GM19467 (cell line): ENCODE data around the gene LSM7.
A peak's percentile ranks its signal among the peaks of the same experiment; 100 is the strongest.

ENCODE experiments used
- ATAC-seq: cut with Tn5 transposase; IDR thresholded peaks from one replicate; pipeline ENCODE4 v1.9.1; 2021; ENCODE audit warnings: mild to moderate bottlenecking, moderate library complexity; ENCODE audit not compliant: unreplicated experiment

The LSM7 gene

DNA sequence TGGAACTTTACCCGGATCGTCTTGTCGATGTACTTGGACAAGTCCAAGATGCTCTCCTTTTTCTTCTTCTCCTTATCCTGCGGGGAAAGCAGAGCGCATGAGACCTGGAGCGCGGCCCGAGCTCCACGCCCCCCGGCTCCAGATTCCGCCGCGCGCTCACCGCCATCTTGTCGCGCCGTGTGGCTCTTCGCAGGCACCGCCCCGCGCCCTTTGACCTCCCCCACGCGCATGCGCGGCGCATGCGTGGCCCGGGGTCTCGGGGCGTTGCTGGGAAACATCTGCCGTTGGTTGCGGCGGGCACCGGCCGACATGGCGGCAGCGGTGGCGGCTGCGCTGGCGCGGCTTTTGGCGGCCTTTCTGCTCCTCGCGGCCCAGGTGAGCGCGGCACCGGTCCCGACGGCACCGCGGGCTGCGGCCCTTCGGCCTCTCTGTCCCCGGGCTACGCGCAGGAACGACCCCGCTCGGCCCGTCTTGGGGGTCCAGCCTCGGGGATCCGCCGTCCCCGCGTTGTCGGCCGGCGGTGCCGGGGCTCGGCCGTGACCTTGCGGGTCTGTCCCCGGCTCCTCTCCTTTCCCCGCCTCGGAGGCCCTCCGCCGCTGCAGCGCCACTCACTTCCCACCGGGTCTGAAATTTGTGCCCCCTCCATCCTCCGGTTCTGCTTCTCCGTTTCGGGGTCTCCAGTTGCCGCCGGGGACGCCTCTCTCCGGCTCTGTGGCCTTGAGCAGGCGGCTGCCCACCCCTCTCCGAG is at the start of gene LSM7, which contains the start of gene SPPL2B:
LSM7 (minus strand) TSS at position 186 of the 748 bp plus-strand sequence; CDS start at position 166, 20 bp downstream.
SPPL2B (plus strand) TSS at position 284 of the 748 bp plus-strand sequence; CDS start at position 310, 26 bp downstream.
- peak; percentile 55 for ATAC-seq

DNA sequence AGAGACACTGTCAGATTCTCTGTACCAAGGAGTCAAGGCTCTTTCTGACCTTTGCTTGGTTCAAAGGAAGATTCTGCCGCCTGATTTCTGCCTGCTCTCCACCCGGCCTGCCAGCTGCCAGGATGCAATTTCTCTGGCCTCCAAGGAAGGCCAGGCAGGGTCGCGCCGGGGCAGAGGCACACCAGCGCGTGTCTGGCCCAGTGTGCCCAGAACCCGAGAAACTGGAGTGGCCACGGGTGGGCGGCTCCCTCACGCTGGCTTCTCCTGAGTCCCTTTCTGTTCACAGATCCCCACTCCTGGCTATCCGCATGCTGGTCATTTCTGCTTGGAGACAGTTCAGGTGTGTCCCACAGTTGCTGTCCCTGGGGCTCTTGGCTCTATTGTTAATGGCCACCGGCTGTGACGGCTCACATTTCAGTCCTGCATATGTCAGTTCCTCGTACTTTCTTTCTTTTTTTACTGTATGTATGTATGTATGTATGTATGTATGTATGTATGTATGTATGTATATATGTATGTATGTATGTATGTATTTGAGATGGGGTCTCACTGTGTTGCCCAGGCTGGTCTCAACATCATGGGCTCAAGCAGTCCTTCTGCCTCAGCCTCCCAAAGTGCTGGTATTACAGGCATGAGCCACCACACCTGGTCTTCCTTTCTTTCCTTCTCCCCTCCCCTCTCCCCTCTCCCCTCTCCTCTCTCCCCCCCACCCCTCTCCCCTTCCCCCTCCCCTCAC is 48.6 kb upstream of the LSM7 start:
- no peak for ATAC-seq

DNA sequence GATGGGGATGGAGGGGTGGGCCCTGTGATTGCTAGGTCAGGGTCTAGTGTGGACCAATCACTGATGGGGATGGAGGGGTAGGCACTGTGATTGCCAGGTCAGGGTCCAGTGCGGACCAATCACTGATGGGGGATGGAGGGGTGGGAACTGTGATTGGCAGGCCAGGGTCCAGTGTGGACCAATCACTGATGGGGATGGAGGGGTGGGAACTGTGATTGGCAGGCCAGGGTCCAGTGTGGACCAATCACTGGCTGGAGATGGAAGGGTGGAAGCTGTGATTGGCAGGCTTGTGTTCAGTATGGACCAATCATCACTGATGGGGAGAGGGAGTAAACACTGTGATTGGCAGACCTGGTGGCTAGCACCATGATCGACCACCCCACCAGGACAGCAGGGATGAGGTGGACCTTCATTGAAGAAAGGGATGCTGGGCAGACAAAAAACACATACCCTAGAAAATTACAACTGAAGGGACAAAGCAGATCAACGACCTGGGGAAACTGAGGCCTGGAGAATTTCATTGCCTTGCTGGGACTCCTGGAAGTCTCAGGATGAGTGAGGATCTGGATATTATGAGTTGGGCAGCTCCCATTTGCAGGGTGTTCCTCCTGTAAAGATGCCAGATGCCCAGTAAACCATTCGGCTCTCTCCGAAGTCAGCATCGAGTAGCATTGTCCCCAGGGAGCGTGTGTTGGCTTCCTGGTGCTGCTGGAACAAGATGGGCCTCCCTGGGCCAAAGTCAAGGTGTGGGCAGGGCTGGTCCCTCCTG is 47.2 kb upstream of the LSM7 start:
- no peak for ATAC-seq

DNA sequence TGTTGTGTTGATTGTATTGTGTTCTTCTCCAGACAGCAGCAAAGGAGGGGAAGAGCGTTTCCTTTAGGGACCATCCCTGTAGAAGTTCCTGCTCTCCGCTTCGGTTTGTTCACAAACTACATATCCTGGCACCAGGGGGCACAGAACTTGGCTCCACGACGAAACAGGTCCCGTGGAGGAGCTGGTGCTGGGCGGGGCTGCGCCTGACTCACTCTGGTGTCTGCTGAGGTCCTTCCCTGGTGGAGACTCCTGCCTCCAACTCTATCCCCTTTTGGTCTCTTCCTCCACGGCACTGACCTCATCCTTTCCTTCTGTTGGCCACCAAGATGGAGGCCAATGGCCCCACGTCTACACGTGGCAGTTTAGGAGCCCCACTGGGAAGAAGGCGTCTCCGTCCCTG is 46.4 kb upstream of the LSM7 start:
- no peak for ATAC-seq

DNA sequence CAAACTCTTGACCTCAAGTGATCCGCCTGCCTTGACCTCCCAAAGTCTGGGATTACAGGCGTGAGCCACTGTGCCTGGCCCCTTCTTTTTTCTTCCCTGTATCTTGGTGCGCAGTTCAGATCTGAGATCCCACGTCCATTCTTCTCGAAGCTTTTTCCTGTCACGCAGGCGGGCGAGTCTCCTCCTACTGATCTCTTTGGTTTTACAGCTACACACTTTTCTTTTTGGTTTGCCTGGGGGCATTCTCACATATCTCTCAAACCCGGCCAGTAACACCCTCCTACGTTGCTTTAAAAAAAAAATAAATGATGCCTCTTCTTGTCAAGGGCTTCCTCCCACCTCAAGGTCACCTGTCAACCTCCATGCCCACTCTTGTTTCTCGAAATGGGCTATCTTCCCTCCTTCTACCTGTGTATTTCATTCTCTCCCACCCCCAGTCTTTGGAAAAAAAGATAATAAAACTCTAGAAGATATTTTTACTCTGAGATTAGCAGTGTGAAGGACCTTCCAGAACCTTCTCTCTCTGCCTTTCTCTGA is 43.8 kb upstream of the LSM7 start:
- no peak for ATAC-seq

DNA sequence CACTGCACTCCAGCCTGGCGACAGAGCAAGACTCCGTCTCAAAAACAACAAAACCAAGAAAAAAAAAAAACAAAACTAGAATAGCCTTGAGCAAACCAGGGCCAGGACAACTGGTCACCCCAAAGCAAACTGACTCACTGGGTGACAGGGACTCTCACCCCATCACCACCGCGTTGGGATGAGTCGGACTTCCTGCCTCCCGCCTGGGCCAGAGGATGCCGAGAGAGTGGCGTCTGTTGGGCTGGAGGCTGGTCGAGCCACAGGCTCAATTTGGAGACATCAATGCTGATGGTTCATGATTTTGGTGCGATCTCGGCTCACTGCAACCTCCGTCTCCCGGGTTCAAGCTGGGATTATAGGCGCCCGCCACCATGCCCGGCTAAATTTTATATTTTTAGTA is 43.3 kb upstream of the LSM7 start:
- no peak for ATAC-seq

DNA sequence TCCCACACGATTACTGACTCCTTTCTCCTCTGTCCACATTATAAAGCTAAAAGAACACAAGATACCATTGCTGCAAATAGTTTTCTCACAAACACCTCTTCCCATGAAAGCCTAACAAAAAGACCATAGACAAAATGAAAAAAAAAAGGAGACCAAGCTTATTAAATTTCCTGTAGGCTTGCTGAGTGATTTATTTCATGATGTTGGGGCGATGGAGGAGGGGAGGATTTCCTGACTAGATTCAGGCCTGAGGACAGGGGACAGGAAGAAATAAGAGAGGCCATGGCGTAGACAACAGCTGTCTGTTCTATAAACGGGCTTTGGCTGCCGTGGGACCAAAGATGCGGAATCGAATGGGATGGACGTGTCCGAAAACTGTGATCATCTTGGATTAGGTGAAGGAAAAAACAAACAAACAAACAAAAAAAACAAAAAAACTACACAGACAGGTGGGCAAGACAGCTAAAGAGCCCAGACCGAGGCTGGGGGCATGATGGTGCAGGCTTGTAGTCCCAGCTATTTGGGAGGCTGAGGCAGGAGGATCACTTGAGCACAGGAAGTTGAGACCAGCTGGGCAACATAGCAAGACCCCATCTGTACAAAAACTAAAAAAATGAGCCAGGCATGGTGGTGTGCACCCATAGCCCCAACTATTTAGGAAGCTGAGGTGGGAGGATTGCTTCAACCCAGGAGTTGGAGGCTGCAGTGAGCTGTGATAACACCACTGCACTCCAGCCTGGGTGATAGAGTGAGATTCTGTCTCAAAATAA is 37.0 kb upstream of the LSM7 start:
- ATAC-seq = no peak

DNA sequence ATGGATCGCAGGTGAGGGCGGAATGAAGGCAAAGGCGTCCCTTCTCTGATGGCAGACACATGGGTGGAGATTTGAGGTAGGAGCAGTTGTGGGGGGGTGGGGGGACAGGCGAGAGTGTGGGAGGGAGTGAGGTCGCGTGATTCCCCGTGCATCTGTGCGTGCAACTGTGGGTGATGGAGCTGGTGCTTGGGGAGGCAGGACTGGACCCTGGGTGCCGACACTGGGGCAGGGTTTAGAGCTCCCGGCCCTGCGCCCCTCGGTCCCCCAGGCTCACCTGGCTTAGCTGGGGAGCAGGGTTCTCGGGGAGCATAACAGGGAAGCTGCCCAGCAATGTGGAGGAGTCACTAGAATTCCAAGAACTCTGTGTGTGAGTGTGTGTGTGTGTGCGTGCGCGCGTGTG is 35.0 kb upstream of the LSM7 start:
- ATAC-seq = no peak

DNA sequence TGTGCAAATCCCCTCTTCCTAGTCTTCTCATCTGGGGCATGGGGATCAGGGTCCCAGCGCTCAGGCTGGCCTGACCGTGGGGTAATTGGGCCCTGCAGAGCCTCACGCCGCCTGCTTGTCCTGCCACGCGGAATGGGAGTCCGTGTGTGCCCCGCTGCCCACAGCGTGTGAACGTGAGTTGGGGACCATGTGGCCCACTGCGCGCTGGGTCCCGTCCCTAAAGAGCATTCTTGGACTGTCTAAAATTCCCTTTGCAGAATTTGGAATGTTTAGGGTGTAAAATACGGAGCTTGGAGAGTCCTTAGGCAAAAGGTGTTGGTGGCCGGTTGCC is 34.5 kb upstream of the LSM7 start:
- ATAC-seq = no peak

DNA sequence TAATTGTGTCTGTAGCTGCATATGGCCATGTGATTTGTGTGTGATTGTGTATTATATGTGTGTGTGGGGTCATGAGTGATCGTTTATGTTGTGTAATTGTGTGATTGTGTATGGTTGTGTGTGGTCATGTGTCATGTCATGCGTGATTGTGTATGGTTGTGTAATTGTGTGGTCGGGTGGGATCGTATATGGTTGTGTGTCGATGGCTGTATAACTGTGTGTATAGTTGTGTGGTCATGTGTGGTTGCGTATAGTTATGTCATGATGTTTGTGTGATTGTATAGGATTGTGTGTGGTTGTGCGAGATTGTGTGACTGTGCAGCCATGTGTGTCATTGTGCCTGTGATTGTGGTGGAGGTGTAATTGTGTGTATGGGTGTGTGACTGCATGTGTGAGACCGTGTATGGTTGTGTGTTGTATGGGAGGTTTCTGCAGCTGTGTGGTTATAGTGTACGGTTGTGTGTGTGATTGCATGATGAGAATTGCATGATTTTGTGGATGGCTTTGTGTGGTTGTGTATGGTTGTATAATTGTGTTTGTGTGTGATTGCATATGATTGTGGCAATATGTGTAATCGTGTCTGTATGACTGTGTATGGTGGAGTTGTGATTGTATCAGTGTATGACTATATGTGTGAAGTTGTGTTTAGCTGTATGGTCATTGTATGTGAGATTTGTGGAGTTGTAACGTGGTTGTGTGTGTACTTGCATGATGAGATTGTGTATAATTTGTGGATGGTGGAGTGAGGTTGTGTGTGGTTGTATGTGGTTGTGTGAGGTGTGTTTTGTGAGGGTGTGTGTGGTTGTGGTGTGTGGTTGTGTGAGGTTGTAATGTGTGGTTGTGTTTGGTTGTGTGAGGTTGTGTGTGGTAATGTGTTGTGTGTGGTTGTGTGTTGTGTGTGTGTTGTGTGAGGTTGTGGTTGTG is 33.9 kb upstream of the LSM7 start:
- no peak for ATAC-seq

DNA sequence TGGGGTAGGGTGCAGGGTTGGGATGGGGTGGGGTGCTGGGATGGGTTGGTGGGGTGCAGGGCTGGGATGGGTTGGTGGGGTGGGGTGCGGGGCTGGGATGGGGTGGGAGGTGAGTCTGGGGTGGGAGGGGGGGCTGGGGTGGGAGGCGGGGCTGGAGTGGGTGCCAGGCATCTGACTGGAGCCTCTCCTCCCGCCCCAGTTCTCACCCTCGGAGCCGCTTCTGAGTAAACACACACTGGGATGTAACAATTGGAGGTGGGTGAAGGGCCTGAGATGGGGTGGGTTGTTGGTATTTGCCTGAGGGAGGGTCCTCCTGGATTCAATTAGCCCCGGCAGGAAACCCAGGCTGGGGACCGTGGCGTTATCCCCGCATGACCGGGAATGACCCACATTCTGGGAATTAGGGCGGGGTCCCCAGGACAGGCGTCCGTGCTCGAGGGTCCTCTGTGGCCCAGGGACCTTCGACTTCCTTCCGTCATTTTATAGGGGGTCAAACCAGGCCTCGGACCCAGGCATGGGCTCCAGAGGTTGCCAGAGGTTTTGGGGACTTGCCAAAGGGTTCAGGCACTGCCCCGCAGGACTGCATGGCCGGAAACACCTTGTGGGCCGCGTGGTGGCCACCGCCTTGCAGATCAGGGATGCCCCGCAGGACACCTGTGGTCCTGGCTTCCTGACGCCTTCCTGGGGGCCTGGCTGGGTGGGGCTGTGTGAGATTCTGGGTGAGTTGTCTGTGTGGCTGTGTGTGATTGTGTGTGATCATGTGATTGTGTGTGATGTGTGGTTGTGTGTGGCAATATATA is 33.1 kb upstream of the LSM7 start:
- ATAC-seq = no peak

DNA sequence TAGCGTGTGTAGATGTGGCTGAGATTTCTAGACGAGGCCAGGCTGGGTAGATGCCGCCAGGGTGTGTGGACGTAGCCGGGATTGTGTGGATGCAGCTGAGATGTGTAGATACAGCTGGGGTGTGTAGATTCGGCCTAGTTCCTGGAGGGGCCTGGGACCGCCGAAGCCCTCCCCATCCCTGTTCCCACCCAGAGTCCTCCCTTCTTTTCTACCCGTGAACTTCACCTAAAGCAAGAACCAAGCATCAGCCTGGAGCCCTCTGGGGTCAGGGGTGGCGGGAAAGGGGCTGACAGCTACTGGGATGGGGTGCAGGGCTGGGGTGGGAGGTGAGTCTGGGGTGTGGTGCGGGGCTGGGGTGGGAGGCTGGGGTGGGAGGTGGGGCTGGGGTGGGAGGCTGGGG is 32.4 kb upstream of the LSM7 start:
- no peak for ATAC-seq

DNA sequence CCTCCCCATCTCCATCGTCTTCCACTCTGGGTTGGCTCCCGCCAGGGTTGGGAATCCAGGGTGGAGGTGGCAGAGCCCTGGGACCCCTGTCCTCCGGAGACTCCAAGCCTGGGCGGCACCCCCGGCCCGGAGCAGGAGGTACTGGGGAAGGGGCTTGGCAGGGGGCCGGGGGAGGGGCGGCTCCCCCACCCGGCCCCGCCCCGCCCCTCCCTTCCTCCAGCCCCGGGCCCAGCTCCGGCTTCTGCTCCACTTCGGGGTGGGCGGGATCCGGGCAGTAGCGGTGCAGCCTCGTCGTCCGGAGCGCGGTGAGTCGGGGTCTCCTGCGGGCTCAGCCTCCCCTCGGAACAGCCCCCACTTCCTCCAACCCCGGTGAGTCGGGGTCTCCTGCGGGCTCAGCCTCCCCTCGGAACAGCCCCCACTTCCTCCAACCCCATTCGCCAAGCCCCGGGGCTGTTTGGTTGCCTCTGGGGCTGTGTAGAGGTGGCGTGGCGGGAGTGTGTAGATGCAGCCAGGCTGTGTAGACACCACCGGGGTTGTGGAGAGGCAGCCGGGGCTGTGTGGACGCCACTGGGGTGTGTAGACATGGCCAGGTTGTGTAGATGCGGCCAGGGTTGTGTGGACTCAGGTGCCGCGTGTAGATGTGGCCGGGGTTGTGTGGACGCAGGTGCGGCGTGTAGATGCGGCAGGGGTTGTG is 31.8 kb upstream of the LSM7 start, which contains the start of gene TMPRSS9:
TMPRSS9 (plus strand) TSS at position 274 of the 694 bp plus-strand sequence. CDS start 29,521 bp downstream, outside the sequence.
- no peak for ATAC-seq

DNA sequence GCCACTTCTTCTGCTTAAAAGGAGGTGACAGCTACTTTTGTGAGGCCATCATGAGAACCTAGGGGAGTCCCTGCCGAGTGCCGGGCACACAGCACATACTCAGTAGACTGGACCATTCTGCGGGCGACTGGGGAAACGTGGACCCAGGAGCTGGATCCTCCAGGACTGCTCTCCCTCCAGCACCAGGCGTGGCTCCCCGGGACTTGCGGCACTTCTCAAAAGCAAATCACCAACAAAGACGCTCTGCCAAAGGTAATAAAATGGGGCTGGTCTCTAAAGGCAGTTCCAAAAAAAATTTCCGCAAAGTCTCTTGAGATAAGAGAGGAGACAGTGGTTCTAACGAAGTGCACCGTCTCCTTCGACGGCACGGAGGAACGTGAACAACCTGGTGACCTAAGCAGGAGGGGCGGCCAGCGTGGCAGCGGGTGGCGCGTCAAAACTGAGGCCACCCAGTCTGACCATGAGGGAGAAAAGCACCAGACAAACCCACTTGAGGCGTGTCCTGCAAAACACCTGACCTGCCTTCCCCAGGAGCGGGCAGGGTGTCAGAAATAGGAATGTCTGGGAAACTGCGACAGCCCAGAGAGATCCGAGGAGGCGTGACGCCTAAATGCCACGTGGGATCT is 30.3 kb upstream of the LSM7 start:
- no peak for ATAC-seq

DNA sequence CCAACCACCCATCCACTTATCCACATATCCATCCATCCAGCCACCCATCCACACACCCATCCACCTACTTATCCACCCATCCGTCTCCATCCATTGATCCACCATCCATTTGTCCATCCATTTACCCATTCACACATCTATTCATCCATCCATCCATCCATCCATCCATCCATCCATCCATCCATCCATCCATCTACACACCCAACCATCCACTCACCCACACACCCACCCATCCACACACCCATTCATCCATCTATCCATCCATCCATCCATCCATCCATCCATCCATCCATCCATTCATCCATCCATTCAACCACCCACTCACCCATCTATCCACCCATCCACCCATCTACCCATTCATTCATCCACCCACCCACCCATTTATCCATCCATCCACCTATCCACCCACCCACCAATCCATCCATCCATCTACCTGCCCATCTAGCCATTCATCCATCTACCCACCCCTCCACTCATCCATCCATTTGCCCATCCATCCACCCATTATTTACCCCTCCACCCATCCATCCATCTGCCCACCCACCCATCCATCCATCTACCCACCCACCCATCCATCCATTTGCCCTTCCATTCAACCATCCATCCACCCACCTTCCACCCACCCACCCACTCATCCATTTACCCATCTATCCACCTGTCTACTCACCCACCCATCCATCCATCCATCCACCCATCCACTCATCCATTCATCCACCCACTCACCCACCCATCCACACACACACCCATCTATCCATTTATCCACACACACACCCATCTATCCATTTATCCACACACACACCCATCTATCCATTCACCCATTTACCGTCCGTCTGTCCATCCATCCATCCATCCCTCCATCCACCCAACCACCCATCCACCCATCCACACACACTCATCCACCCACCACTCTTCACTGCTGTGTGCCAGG is 29.2 kb upstream of the LSM7 start:
- no peak for ATAC-seq

DNA sequence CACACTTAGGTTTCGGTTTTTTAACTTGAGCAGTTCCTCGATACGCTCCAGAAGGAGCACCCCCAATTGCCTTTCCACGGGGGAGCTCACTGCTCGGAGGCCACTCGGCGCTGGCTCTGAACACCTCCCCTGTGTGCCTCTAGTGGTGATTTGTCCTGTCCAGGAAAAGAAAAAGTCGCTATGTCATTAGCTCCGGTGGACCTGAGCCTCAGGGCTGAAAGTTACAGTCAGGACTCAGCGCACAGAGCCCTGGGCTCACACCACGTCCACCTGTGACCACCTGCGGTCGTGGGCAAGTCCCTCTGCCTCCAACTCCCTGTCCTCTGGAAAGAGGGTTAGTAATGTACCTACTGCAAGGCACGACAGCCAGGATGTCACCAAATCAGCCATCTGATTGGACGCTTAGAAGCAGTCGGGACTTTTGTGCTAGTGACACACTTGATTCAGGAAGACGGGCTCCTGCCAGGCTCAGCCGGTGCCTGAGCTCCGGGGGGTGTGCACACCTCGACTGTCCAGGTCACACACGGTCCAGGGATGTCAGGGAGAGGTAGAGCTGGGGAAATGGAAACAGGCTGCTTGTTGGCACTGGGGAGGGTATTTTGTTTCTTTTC is 27.8 kb upstream of the LSM7 start:
- no peak for ATAC-seq
